ENCODE measurements around the gene NR0B2.

Gene NR0B2

DNA sequence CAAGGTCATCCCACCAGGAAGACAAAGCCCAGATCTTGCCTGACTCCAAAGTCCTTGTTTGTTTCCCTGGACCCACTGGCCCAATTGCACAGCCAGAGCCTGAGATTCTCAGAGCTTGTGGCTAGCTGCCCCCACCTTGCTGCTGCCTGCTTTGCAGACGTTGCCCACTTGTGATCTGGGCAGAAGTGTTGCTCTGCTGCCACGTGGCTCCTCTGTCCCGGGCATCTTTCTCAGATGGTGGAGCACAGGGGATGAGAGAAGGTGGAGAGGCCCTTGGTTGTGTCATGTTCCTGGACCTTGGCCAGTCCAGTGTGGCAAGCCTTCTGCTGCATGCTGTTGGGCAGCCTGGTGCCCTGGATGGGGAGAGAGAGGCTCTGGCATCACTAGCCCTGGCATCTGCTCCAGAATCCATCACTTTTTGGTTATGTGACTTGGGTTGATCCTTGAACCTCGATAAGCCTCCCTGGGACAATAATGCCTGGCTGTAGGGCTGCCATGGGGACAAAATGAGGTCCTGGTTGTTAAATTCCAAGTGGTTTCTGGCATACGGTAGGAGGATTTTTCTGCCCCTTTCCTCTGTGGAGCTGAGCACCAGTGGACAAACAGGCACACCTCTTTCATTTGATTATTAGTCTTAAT is 1.5 kb upstream of the NR0B2 start:
- TF ChIP-seq L3MBTL2 (conservative IDR thresholded peaks at IDR 0.05) (no peak), TARDBP (IDR thresholded peaks at IDR 0.05) (no peak)
- ChIA-PET POLR2A (interaction anchor here (4.6 kb wide), 1 partner anchor 16 kb away, joined by 31 read pairs; the partner anchor contains the start of gene GPATCH3), CTCF (interaction anchor here (0.9 kb wide), 1 partner anchor 106 kb away, joined by 3 read pairs; no protein-coding TSS in a partner anchor)
- DNase-seq (ENCODE audit: extremely low spot score): no peak

DNA sequence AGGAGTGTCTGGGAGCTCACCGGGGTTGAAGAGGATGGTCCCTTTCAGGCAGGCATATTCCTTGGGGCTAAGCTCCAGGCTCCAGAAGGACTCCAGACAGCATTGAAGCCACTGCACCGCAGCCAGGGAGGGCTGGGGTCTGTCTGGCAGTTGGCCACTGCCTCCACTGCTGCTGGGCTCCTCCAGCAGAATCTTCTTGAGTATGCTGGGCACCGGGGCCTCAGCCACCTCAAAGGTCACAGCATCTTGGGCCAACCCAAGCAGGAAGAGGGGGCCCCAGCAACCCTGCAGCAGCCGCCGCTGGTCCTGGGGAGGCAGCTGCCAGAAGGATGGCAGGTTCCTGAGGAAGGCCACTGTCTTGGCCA is 404 bp downstream of the NR0B2 start:
- CTCF ChIA-PET: interaction anchor here (0.7 to 1.0 kb wide), 2 partner anchors 9 to 10 kb away, joined by 3 to 4 read pairs; no protein-coding TSS in a partner anchor
- TF ChIP-seq FOXA1 (IDR thresholded peaks at IDR 0.05): no peak
- no peak for TF ChIP-seq ARNT (IDR thresholded peaks at IDR 0.05)
- TF ChIP-seq SUZ12 (IDR thresholded peaks at IDR 0.05): no peak
- TF ChIP-seq SP1 (IDR thresholded peaks at IDR 0.05): no peak
- TF ChIP-seq ZNF384 (IDR thresholded peaks at IDR 0.05): no peak
- TF ChIP-seq, protein P1, sequence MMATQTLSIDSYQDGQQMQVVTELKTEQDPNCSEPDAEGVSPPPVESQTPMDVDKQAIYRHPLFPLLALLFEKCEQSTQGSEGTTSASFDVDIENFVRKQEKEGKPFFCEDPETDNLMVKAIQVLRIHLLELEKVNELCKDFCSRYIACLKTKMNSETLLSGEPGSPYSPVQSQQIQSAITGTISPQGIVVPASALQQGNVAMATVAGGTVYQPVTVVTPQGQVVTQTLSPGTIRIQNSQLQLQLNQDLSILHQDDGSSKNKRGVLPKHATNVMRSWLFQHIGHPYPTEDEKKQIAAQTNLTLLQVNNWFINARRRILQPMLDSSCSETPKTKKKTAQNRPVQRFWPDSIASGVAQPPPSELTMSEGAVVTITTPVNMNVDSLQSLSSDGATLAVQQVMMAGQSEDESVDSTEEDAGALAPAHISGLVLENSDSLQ (IDR thresholded peaks at IDR 0.05): no peak
- DNase-seq (ENCODE audit: extremely low spot score): no peak
- POLR2A ChIA-PET: interaction anchor here (0.7 to 4.6 kb wide), 4 partner anchors 10 to 49 kb away, joined by 3 to 31 read pairs (median 10); partner anchors contain the start of genes GPATCH3 and GPN2

DNA sequence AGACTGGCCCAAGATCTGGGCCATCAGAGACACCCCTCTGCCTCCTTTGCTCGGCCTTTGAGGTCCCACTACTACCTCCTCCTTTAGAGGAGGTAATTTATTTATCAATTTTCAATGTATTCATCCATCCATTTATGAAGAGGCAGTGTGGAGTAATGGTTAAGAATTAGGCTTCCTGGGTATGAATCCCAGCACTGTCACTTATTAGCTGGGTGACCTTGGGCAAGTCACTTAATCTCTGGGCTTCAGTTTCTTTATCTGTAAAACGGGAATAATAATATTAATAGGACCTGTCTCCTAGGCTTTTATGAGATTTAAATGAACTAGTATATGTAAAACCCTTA is 1.7 kb downstream of the NR0B2 start:
- POLR2A ChIA-PET: interaction anchor here (2.4 to 4.6 kb wide), 2 partner anchors 13 to 47 kb away, joined by 8 to 31 read pairs; partner anchors contain the start of gene GPATCH3
- CTCF ChIA-PET: no interaction called here
- no peak for DNase-seq (ENCODE audit: extremely low spot score)
- TF ChIP-seq L3MBTL2 (conservative IDR thresholded peaks at IDR 0.05): no peak

DNA sequence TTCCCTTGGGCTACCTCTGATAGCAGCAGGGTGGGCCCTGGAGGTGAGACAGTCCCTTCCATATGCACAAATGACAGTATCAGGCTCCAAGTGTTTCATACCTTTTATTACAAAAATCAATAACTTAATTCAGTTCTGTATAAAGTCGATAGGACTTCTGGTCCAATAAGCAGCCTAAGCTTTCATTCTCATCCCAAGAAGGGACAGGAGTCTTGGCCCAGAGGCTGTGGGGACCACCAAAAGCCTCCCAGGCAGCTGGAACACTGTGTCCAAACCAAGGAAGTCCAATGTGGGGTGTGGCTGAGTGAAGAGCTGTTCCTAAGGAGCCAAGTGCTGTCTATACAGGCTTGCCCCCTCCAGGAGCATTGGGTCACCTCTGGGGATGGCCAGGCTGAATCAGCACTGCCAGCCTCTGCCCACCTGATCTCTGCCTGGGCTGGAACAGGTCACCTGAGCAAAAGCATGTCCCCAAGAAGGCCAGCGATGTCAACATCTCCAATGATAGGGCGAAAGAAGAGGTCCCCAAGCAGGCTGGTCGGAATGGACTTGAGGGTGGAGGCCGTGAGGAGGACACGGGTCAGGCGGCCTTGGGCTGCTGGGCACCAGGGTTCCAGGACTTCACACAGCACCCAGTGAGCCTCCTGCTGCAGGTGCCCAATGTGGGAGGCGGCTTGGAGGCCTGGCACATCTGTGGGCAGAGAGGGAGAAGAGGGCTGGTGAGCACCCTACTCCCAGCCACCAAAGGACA is 2.2 kb downstream of the NR0B2 start:
- CTCF ChIA-PET: no interaction called here
- TF ChIP-seq FOXM1 (IDR thresholded peaks at IDR 0.05; ENCODE audit: borderline replicate concordance): no peak
- TF ChIP-seq SP1 (IDR thresholded peaks at IDR 0.05): no peak
- TF ChIP-seq HDGF (IDR thresholded peaks at IDR 0.05; ENCODE audit: borderline replicate concordance): no peak
- no peak for TF ChIP-seq L3MBTL2 (conservative IDR thresholded peaks at IDR 0.05)
- TF ChIP-seq TARDBP (IDR thresholded peaks at IDR 0.05): no peak
- no peak for TF ChIP-seq ELF4 (IDR thresholded peaks at IDR 0.05)
- no peak for TF ChIP-seq ZNF384 (IDR thresholded peaks at IDR 0.05)
- TF ChIP-seq, protein P1 (IDR thresholded peaks at IDR 0.05): no peak
- DNase-seq (ENCODE audit: extremely low spot score): no peak
- POLR2A ChIA-PET: interaction anchor here (1.2 kb wide), 1 partner anchor 11 kb away, joined by 7 read pairs; the partner anchor contains the start of gene GPATCH3

DNA sequence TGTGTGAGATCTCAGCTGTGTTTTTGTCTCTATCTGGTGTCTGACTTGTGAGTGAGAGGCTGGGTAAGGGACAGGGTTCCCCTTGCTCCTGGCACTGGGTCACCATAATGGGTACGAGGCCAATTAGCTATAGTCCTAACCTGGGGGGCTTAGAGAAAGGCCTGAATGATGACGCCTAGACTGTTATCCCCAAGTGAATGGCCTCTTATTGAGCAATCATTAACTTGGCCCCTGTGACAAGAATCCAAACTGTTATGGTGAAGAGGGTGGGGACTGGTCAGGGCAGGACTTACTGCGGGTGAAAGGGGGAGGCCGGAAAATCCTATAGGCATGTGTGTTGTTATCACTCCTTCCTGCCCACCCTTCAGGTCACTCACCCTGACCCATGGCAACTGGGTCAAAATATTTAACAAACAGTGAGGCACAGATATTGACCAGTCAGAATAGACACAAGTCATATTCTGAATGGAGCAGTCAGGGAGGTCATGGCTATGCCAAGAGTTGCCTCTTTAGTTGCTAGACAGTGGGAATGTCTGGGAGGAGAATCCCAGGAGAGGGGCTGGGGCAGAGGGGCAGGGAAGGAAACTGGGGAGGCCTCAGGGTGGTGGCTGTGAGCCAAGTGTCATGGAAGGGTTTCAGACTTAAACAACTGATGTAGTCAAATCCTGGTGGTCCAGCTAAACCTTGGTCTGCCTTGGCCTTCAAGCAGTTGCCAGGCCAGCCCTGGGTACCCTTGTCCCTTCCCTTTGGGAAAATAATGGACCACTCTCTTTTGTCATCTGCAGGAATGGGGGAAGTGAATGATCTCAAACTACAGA is 3.2 kb downstream of the NR0B2 start:
- TF ChIP-seq SP1 (IDR thresholded peaks at IDR 0.05) (no peak), HDGF (IDR thresholded peaks at IDR 0.05; ENCODE audit: borderline replicate concordance) (no peak), FOXK2 (IDR thresholded peaks at IDR 0.05) (no peak), BHLHE40 (IDR thresholded peaks at IDR 0.05; ENCODE audit: borderline replicate concordance) (no peak), LEF1 (IDR thresholded peaks at IDR 0.05; ENCODE audit: borderline replicate concordance) (no peak), NFRKB (IDR thresholded peaks at IDR 0.05) (no peak), L3MBTL2 (conservative IDR thresholded peaks at IDR 0.05) (no peak), CTBP1 (IDR thresholded peaks at IDR 0.05; ENCODE audit: borderline replicate concordance) (no peak), ELF4 (IDR thresholded peaks at IDR 0.05) (no peak), ARNT (IDR thresholded peaks at IDR 0.05) (no peak), ZNF384 (IDR thresholded peaks at IDR 0.05) (no peak), FOXM1 (IDR thresholded peaks at IDR 0.05; ENCODE audit: borderline replicate concordance) (no peak)
- TF ChIP-seq, protein P1 (IDR thresholded peaks at IDR 0.05): no peak
- CTCF ChIA-PET: no interaction called here
- DNase-seq (ENCODE audit: extremely low spot score): no peak
- POLR2A ChIA-PET: interaction anchor here (1.0 to 1.2 kb wide), 3 partner anchors 10 to 20 kb away, joined by 4 to 7 read pairs (median 4); partner anchors contain the start of genes GPATCH3 and GPN2

DNA sequence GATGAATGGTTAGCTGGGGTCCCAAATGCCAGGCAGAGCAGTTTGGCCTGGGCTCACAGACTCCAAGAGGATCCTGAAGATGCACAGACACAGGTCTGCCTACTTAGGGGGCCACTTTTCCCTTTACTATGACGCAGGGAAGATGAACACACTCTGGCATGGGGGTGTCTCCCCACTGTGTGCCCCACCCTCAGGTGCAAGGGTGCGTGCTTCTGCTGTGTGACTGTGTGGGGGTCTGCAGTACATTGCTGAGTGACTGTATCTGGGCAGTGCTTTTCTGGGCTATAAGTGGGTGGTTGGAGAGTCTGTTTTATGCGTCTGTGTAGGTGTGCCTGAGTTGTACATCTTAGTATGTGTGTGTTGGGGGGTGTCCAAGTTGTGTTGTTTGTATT is 3.8 kb downstream of the NR0B2 start:
- TF ChIP-seq BHLHE40 (IDR thresholded peaks at IDR 0.05; ENCODE audit: borderline replicate concordance) (no peak), ZNF384 (IDR thresholded peaks at IDR 0.05) (no peak), TARDBP (IDR thresholded peaks at IDR 0.05) (no peak)
- ChIA-PET POLR2A (interaction anchor here (1.0 to 1.3 kb wide), 3 partner anchors 10 to 45 kb away, joined by 3 to 4 read pairs (median 4); partner anchors contain the start of genes GPATCH3 and GPN2), CTCF (no interaction called here)
- DNase-seq (ENCODE audit: extremely low spot score): no peak

Measured in HEK293T (cell line).